GM12864 (cell line): Measurements from ENCODE around the gene TMSB4X.
"Not testable (repeated sequence)": the region's sequence is repeated elsewhere in the genome, so short reads cannot be mapped to it uniquely, and the experiment has no call there.

Experiments
- DNase-seq: peaks from one replicate; pipeline ENCODE4 v3.0.0-alpha.2; 2011; ENCODE audit warnings: low read depth
- H3K4me3 ChIP-seq: 2 replicates; pipeline ENCODE4 v1.5.1; 2011; ENCODE audit warnings: mild to moderate bottlenecking, low read depth, low read length, control low read depth
- TF ChIP-seq, protein P1 (sequence below): IDR thresholded peaks from 2 replicates; pipeline ENCODE4 v1.5.1; 2011; ENCODE audit warnings: low read depth, mild to moderate bottlenecking, moderate library complexity, low read length, control low read depth, inconsistent platforms; ENCODE audit errors: missing control alignments

Gene TMSB4X

DNA sequence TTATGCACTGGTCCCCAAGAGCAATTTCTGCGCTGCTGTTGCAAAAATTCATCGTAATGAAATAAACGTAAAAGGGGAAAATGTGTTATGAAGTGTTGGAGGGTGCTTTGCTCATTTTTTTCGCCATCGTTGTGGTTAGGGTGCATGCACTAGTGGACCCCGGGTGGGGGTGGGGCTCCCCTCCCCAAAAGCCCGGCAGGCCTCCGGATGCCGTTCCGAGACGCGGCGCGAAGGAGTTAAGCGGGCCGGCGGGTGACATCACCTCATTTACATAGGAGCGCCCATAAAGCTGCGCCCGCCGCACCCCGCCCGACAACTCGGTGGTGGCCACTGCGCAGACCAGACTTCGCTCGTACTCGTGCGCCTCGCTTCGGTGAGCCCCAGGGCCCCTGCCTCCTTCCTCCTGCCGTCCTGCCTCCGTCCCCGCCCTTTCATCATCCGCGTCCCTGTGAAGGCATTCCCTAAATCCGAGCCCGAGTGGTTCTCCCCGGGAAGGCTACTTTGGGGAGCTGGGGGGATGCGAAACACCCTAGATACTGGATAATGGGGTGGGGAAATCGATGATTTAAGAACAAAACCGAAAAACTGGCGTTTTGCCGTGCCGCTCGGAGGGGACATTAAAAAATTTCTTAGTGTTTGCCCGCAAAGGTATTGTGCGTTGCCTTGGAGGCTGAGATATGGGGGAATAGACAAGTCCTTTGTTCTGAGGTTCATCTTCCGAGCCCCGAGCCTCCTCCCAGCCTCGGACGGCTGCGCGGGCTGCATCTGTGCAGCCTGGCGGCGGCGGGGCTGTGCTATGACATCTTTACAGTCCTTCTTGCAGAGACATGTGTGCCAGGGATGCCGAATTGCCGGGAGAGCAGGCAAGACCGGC, at the start of gene TMSB4X:
TSS of gene TMSB4X (plus strand) at position 315 of the 874 bp plus-strand sequence.
- TF ChIP-seq, protein P1, sequence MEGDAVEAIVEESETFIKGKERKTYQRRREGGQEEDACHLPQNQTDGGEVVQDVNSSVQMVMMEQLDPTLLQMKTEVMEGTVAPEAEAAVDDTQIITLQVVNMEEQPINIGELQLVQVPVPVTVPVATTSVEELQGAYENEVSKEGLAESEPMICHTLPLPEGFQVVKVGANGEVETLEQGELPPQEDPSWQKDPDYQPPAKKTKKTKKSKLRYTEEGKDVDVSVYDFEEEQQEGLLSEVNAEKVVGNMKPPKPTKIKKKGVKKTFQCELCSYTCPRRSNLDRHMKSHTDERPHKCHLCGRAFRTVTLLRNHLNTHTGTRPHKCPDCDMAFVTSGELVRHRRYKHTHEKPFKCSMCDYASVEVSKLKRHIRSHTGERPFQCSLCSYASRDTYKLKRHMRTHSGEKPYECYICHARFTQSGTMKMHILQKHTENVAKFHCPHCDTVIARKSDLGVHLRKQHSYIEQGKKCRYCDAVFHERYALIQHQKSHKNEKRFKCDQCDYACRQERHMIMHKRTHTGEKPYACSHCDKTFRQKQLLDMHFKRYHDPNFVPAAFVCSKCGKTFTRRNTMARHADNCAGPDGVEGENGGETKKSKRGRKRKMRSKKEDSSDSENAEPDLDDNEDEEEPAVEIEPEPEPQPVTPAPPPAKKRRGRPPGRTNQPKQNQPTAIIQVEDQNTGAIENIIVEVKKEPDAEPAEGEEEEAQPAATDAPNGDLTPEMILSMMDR, result no peak
- DNase-seq, result no peak
- peak within 1 kb of the TSS; percentile 88 for H3K4me3 ChIP-seq

- no peak overlapping the region for H3K4me3 ChIP-seq
- TF ChIP-seq, protein P1, result no peak
- DNase-seq, result no peak
These were observed 45.2 kb upstream of the TMSB4X start for GRCh38 chrX:12929701-12930100.

- TF ChIP-seq, protein P1, result no peak
- H3K4me3 ChIP-seq, result no peak overlapping the region
- no peak for DNase-seq
These were observed 44.8 kb upstream of the TMSB4X start for GRCh38 chrX:12930150-12930549.

DNA sequence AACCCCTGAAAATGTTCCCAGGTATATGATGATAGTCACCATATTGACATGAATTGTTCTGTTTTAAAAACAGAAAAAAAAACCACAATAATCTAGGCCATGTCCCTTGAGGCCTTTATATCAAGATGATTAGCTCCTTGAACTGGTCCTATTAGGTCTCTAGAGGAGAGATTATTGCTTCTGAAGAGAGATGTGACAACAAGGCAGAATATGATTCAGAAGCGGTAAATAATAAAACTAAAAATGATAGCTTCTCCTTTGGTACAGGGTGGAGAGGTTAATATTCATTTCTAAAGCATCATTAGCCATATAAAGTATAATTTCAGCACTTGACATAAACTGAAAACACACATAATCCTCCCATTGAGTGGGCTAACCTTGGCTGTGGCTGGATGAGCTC, 42.7 kb upstream of the TMSB4X start:
- DNase-seq, result no peak
- TF ChIP-seq, protein P1, result no peak
- no peak overlapping the region for H3K4me3 ChIP-seq

GRCh38 chrX:12934850-12935249, 40.1 kb upstream of the TMSB4X start:
- H3K4me3 ChIP-seq, result no peak overlapping the region
- no peak for DNase-seq
- TF ChIP-seq, protein P1, result no peak

DNA sequence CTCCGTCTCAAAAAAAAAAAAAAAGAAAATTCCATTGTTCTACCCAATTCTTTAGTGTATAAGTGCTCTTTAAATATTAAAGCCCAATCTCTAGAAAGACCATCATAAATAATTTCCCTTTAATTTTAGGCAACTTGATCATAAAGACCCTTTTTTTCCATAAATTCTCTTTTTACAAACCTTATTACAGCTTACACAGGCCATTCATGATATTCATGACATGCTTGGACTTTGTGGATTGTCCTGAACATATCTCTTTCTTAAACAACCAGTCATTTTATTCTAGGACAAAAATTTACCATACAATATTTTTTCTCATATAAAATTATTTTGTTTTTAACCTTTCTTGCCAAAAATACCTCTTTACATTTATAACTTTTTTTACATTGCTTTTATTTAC, 38.0 kb upstream of the TMSB4X start:
- no peak overlapping the region for H3K4me3 ChIP-seq
- no peak for DNase-seq
- TF ChIP-seq, protein P1, result no peak

DNA sequence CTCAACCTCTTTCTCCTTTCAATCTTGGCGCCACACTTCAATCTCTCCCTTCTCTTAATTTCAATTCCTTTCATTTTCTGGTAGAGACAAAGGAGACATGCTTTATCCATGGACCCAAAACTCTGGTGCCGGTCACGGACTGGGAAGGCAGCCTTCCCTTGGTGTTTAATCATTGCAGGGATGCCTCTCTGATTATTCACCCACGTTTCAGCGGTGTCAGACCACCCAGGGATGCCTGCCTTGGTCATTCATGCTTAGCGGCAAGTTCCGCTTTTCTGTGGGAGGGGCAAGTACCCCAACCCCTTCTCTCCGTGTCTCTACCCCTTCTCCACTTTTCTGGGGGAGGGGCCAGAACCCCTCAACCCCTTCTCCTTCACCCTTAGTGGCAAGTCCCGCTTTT, 34.4 kb upstream of the TMSB4X start:
- not testable (repeated sequence) for DNase-seq, H3K4me3 ChIP-seq

GRCh38 chrX:12943592-12943991, 31.3 kb upstream of the TMSB4X start:
- not testable (repeated sequence) for DNase-seq, H3K4me3 ChIP-seq

DNA sequence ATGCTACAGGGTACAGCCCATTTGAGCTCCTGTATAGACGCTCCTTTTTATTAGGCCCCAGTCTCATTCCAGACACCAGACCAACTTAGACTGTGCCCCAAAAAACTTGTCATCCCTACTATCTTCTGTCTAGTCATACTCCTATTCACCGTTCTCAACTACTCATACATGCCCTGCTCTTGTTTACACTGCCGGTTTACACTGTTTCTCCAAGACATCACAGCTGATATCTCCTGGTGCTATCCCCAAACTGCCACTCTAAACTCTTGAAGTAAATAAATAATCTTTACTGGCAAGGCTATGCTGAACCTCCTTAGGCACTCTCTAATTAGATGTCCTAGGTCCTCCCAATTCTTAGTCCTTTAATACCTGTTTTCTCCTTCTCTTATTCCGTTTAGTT, 30.5 kb upstream of the TMSB4X start:
- H3K4me3 ChIP-seq, DNase-seq: not testable (repeated sequence)
